Measurements from ENCODE around the gene MCTP1.

- TF ChIP-seq CTCF (IDR thresholded peaks at IDR 0.05; ENCODE audit: low read depth, low read length), result no peak
- TF ChIP-seq EZH2phosphoT487 (IDR thresholded peaks at IDR 0.05; ENCODE audit: low read depth), result no peak
Measured at GRCh38 chr5:95317085-95317484, 32.2 kb upstream of the MCTP1 start.

Data from OCI-LY3 (cell line).